ENCODE data around the gene HDHD5.
"Not testable (repeated sequence)": the region's sequence is repeated elsewhere in the genome, so short reads cannot be mapped to it uniquely, and the experiment has no call there.

Gene HDHD5

DNA sequence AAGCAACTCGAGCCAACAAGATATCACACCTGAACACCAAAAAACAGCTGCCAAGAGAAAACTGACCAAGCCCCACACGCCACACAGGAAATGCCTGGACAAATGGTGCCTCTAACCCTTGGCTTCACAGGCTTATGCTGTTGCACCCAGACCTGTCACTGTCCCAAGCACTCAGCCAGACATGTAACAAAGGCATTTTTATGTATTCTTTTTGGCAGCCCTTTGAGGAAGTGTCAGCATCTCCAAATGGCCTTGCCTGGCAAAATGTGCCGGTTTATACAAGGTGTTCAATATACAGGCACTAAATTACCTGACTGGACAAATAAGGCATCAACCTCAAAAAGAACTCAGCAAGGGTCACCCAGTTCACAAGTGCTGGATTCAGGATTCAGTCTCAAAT, 6.1 kb downstream of the HDHD5 start:
- no peak for DNase-seq
- Histone ChIP-seq H2AK5ac (ENCODE audit: low read length) (no peak overlapping the region), H3K27me3 (ENCODE audit: insufficient read depth, low read length) (no peaks in the 10 kb centered on the region), H3K4me1 (ENCODE audit: control insufficient read depth in 1 of 2, insufficient read depth in 2 of 2, low read length in 2 of 2) (peaks cover 0 to 4% of the 10 kb centered on the region in 2 experiments), H3K27ac (ENCODE audit: low read depth, low read length) (no peak overlapping the region), H3K79me2 (ENCODE audit: control insufficient read depth, insufficient read depth, low read length, poor library complexity) (no peaks in the 10 kb centered on the region), H3K36me3 (ENCODE audit: control insufficient read depth in 1 of 2, insufficient read depth in 2 of 2, low read length in 2 of 2) (no peaks in the 10 kb centered on the region), H2BK5ac (ENCODE audit: low read depth, low read length, poor library complexity) (no peak overlapping the region), H3K4ac (ENCODE audit: low read depth, low read length) (no peak overlapping the region), H3K4me3 (ENCODE audit: low read depth, low read length) (no peak overlapping the region), H3K4me2 (ENCODE audit: low read length) (no peak overlapping the region), H2BK12ac (ENCODE audit: low read length) (no peak overlapping the region), H2AFZ (ENCODE audit: insufficient read depth, low read length, poor library complexity) (no peak overlapping the region), H3K9me3 (ENCODE audit: insufficient read depth, low read depth, low read length) (no peaks in the 10 kb centered on the region), H4K91ac (ENCODE audit: low read depth, low read length) (no peak overlapping the region), H3K18ac (ENCODE audit: low read length) (no peak overlapping the region), H3K9ac (ENCODE audit: low read length) (no peak overlapping the region), H3K14ac (ENCODE audit: low read length) (no peak overlapping the region), H2BK120ac (ENCODE audit: insufficient read depth, low read length, poor library complexity) (no peak overlapping the region), H4K8ac (ENCODE audit: low read depth, low read length) (no peak overlapping the region), H3K79me1 (ENCODE audit: low read length) (no peaks in the 10 kb centered on the region), H4K12ac (ENCODE audit: low read depth, low read length) (no peak overlapping the region), H3K23ac (ENCODE audit: low read length) (no peak overlapping the region)
- WGBS (ENCODE audit: extremely low coverage, insufficient coverage, insufficient read length): no CpG with 5 or more reads among the region's 3 CpGs

DNA sequence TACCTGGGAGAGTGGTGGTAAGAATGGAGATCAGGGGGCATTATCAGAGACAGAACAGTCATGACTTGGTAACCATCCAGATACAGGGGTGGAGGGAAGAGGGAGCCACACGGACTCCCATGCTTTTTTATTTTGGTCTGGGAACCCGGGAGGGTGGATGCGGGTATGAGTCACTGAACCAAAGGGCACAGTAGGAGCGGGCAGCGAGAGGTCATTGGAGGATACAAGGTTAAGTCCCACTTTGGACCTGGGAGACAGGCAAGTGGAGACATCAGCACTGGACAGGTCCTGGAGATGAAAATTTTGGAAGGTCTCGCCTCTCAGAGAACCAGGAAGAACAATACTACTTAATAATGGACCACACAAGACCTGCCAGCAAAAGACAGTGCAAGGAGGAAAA, 6.7 kb downstream of the HDHD5 start:
- Histone ChIP-seq H3K4ac (ENCODE audit: low read depth, low read length) (no peak overlapping the region), H2BK120ac (ENCODE audit: insufficient read depth, low read length, poor library complexity) (no peak overlapping the region), H2AK5ac (ENCODE audit: low read length) (no peak overlapping the region), H3K36me3 (ENCODE audit: control insufficient read depth in 1 of 2, insufficient read depth in 2 of 2, low read length in 2 of 2) (peaks cover 0 to 4% of the 10 kb centered on the region in 2 experiments), H3K79me2 (ENCODE audit: control insufficient read depth, insufficient read depth, low read length, poor library complexity) (no peaks in the 10 kb centered on the region), H3K27me3 (ENCODE audit: insufficient read depth, low read length) (no peaks in the 10 kb centered on the region), H2AFZ (ENCODE audit: insufficient read depth, low read length, poor library complexity) (no peak overlapping the region), H4K91ac (ENCODE audit: low read depth, low read length) (no peak overlapping the region), H3K4me1 (ENCODE audit: control insufficient read depth in 1 of 2, insufficient read depth in 2 of 2, low read length in 2 of 2) (peaks cover 0 to 4% of the 10 kb centered on the region in 2 experiments), H3K27ac (ENCODE audit: low read depth, low read length) (no peak overlapping the region), H3K14ac (ENCODE audit: low read length) (no peak overlapping the region), H3K23ac (ENCODE audit: low read length) (no peak overlapping the region), H3K9me3 (ENCODE audit: insufficient read depth, low read depth, low read length) (peaks cover 3% of the 10 kb centered on the region), H3K9ac (ENCODE audit: low read length) (no peak overlapping the region), H2BK12ac (ENCODE audit: low read length) (no peak overlapping the region), H3K18ac (ENCODE audit: low read length) (no peak overlapping the region), H4K8ac (ENCODE audit: low read depth, low read length) (no peak overlapping the region), H4K12ac (ENCODE audit: low read depth, low read length) (no peak overlapping the region), H2BK5ac (ENCODE audit: low read depth, low read length, poor library complexity) (no peak overlapping the region), H3K4me2 (ENCODE audit: low read length) (no peak overlapping the region), H3K4me3 (ENCODE audit: low read depth, low read length) (no peak overlapping the region), H3K79me1 (ENCODE audit: low read length) (no peaks in the 10 kb centered on the region)
- no peak for DNase-seq
- no CpG with 5 or more reads among the region's 6 CpGs for WGBS (ENCODE audit: extremely low coverage, insufficient coverage, insufficient read length)

DNA sequence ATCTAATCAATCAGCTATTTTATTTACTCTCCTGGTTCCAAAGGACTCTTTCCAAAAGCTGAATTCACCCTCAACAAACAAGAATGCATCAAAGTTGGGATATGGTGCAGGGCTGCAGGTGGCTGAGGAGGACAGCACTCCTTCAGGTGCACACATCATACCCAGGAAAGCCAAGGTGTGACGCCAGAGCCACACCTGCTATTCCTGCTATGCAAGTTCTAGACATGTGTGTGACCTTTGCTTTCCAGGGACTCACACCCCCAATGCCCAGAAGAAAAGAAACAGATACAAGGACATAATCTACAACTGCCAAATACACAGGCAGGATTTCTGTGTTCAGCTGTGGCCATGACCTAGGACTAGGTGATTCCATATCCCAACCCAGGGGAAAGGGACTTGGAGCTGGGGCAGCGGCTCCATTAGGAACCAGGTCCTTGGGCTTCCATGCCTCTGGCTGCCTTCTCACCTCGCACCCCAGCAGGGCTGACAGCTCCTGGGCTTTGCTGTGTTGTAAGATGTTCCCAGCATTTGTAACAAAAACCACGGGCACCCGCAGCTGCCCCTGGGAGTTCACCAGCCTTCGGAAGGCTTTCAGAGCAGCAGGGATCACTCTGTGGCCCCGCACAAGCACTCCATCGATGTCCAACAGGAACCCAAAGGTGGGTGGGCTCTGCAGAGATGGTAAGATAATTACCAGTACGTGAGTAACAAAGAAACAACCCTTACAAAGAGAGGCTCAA, 9.8 kb downstream of the HDHD5 start:
- Histone ChIP-seq H3K36me3 (ENCODE audit: control insufficient read depth in 1 of 2, insufficient read depth in 2 of 2, low read length in 2 of 2) (peaks cover 6 to 10% of the 10 kb centered on the region in 2 experiments), H4K12ac (ENCODE audit: low read depth, low read length) (no peak overlapping the region), H3K4ac (ENCODE audit: low read depth, low read length) (no peak overlapping the region), H3K23ac (ENCODE audit: low read length) (no peak overlapping the region), H3K4me1 (ENCODE audit: control insufficient read depth in 1 of 2, insufficient read depth in 2 of 2, low read length in 2 of 2) (peaks cover 0 to 4% of the 10 kb centered on the region in 2 experiments), H3K18ac (ENCODE audit: low read length) (no peak overlapping the region), H3K14ac (ENCODE audit: low read length) (no peak overlapping the region), H2AFZ (ENCODE audit: insufficient read depth, low read length, poor library complexity) (no peak overlapping the region), H3K79me1 (ENCODE audit: low read length) (no peaks in the 10 kb centered on the region), H2AK5ac (ENCODE audit: low read length) (no peak overlapping the region), H3K27ac (ENCODE audit: low read depth, low read length) (no peak overlapping the region), H4K8ac (ENCODE audit: low read depth, low read length) (no peak overlapping the region), H3K4me3 (ENCODE audit: low read depth, low read length) (no peak overlapping the region), H2BK120ac (ENCODE audit: insufficient read depth, low read length, poor library complexity) (no peak overlapping the region), H3K4me2 (ENCODE audit: low read length) (no peak overlapping the region), H3K27me3 (ENCODE audit: insufficient read depth, low read length) (no peaks in the 10 kb centered on the region), H3K9me3 (ENCODE audit: insufficient read depth, low read depth, low read length) (peaks cover 3% of the 10 kb centered on the region), H2BK5ac (ENCODE audit: low read depth, low read length, poor library complexity) (no peak overlapping the region), H4K91ac (ENCODE audit: low read depth, low read length) (no peak overlapping the region), H3K79me2 (ENCODE audit: control insufficient read depth, insufficient read depth, low read length, poor library complexity) (no peaks in the 10 kb centered on the region), H2BK12ac (ENCODE audit: low read length) (no peak overlapping the region), H3K9ac (ENCODE audit: low read length) (no peak overlapping the region)
- peak; percentile 56 for DNase-seq
- WGBS (ENCODE audit: extremely low coverage, insufficient coverage, insufficient read length): no CpG with 5 or more reads among the region's 9 CpGs

DNA sequence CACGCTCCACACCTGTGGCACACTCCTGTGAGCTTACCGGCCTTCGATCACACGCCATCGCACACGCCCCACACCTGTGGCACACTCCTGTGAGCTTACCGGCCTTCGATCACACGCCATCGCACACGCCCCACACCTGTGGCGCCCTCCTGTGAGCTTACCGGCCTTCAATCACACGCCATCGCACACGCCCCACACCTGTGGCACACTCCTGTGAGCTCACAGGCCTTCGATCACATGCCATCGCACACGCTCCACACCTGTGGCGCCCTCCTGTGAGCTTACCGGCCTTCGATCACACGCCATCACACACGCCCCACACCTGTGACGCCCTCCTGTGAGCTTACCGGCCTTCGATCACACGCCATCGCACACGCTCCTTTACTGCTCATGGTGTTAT, 11.6 kb downstream of the HDHD5 start:
- no CpG with 5 or more reads among the region's 30 CpGs for WGBS (ENCODE audit: extremely low coverage, insufficient coverage, insufficient read length)
- H3K14ac ChIP-seq (ENCODE audit: low read length); H2BK12ac ChIP-seq (ENCODE audit: low read length); H4K12ac ChIP-seq (ENCODE audit: low read depth, low read length); H4K91ac ChIP-seq (ENCODE audit: low read depth, low read length); H3K9ac ChIP-seq (ENCODE audit: low read length); H2AFZ ChIP-seq (ENCODE audit: insufficient read depth, low read length, poor library complexity); H2BK120ac ChIP-seq (ENCODE audit: insufficient read depth, low read length, poor library complexity); H3K18ac ChIP-seq (ENCODE audit: low read length); H2BK5ac ChIP-seq (ENCODE audit: low read depth, low read length, poor library complexity); H3K4me1 ChIP-seq (ENCODE audit: control insufficient read depth in 1 of 2, insufficient read depth in 2 of 2, low read length in 2 of 2); H3K27me3 ChIP-seq (ENCODE audit: insufficient read depth, low read length); DNase-seq; H3K4me2 ChIP-seq (ENCODE audit: low read length); H2AK5ac ChIP-seq (ENCODE audit: low read length); H3K4ac ChIP-seq (ENCODE audit: low read depth, low read length); H4K8ac ChIP-seq (ENCODE audit: low read depth, low read length); H3K79me2 ChIP-seq (ENCODE audit: control insufficient read depth, insufficient read depth, low read length, poor library complexity); H3K27ac ChIP-seq (ENCODE audit: low read depth, low read length); H3K23ac ChIP-seq (ENCODE audit: low read length); H3K79me1 ChIP-seq (ENCODE audit: low read length); H3K9me3 ChIP-seq (ENCODE audit: insufficient read depth, low read depth, low read length): not testable (repeated sequence)
- peaks cover 6 to 16% of the 10 kb centered on the region in 2 experiments for H3K36me3 ChIP-seq (ENCODE audit: control insufficient read depth in 1 of 2, insufficient read depth in 2 of 2, low read length in 2 of 2)
- H3K4me3 ChIP-seq (ENCODE audit: low read depth, low read length): peak overlapping the region; percentile 4

Data from trophoblast cell (in vitro differentiated cells and primary cell).